HEK293T (cell line): ENCODE results near the gene LYRM4.

Experiments used
- BHLHE40 ChIP-seq: fragments of 450-650 bp; IDR thresholded peaks from 2 replicates; pipeline ENCODE4 v1.6.1; 2016; ENCODE audit warnings: mild to moderate bottlenecking, moderate library complexity, borderline replicate concordance
- FOXA1 ChIP-seq: fragments of 450-650 bp; IDR thresholded peaks from 2 replicates; pipeline ENCODE4 v1.6.1; 2016; ENCODE audit warnings: mild to moderate bottlenecking
- FOXK2 ChIP-seq: fragments of 450-650 bp; IDR thresholded peaks from 2 replicates; pipeline ENCODE4 v1.6.1; 2016; ENCODE audit warnings: mild to moderate bottlenecking
- HDGF ChIP-seq: fragments of 450-650 bp; IDR thresholded peaks from 2 replicates; pipeline ENCODE4 v1.6.1; 2017; ENCODE audit warnings: antibody characterized with exemption, borderline replicate concordance
- LEF1 ChIP-seq: fragments of 450-650 bp; IDR thresholded peaks from 2 replicates; pipeline ENCODE4 v1.6.1; 2017; ENCODE audit warnings: mild to moderate bottlenecking, borderline replicate concordance
- SP1 ChIP-seq: fragments of 450-650 bp; IDR thresholded peaks from 2 replicates; pipeline ENCODE4 v1.6.1; 2017
- SUZ12 ChIP-seq: fragments of 450-650 bp; IDR thresholded peaks from 2 replicates; pipeline ENCODE4 v1.6.1; 2016; ENCODE audit warnings: mild to moderate bottlenecking
- TF ChIP-seq, protein P1 (sequence below): fragments of 450-650 bp; IDR thresholded peaks from 2 replicates; pipeline ENCODE4 v1.6.1; 2016

DNA sequence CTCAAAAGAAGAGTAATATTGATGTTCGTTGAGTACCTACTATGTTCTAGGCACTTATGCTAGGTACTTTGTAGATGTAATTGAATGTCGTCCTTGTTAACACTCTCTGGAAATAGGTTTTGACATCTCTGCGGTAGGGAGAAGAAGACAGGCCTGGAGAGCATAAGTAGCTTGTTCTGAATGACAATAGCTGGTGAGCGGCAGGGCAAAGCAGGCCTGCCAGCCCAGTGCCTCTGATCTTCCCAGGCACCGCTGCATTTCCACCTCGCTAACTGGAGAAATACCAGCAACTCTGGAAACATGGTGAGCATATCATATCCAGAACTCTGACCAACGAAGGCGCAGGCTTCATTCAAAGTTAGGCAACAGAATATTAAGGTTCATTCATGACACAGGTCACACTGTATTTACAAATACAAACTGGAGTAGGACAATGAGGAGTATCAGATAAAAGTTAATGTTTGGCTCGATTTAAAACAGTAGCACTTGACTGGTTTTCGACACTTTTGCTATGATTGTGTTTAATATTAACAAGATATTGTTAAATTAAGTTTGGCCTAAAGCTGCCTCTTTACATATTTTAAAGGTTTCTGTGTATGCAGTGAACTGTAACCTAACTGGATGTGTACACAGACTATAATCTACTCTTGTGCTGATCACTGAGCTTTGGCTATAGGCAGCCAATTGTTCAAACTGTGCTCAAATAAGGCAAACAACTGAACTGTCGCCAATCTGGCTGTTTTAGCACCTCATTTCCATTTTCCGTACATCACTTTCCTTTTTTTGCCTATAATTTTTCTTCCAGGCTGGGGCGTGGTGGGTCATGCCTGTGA lies 121.5 kb downstream of the LYRM4 start:
- TF ChIP-seq, protein P1, sequence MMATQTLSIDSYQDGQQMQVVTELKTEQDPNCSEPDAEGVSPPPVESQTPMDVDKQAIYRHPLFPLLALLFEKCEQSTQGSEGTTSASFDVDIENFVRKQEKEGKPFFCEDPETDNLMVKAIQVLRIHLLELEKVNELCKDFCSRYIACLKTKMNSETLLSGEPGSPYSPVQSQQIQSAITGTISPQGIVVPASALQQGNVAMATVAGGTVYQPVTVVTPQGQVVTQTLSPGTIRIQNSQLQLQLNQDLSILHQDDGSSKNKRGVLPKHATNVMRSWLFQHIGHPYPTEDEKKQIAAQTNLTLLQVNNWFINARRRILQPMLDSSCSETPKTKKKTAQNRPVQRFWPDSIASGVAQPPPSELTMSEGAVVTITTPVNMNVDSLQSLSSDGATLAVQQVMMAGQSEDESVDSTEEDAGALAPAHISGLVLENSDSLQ: no peak
- no peak for TF ChIP-seq SP1
- no peak for TF ChIP-seq FOXK2
- TF ChIP-seq FOXA1: no peak
- TF ChIP-seq LEF1: no peak
- no peak for TF ChIP-seq HDGF
- no peak for TF ChIP-seq BHLHE40
- TF ChIP-seq SUZ12: no peak
